Osteocyte (in vitro differentiated cells): ENCODE results near the gene PDE4D. TPM values are rescaled to one million over a fixed set of nuclear protein-coding genes. Genes with fewer than 3 reads are reported as not detected.

Experiments used
- DNase-seq: peaks from one replicate; pipeline ENCODE4 v3.0.0; 2021; ENCODE audit warnings: mixed read lengths; ENCODE audit not compliant: unreplicated experiment; ENCODE audit errors: extremely low spot score
- H3K27ac Mint-ChIP-seq: one replicate; pipeline ENCODE4 v1.8.0; 2021; ENCODE audit warnings: mild to moderate bottlenecking, mixed read lengths; ENCODE audit not compliant: unreplicated experiment
- H3K27me3 Mint-ChIP-seq: one replicate; pipeline ENCODE4 v1.8.0; 2021; ENCODE audit warnings: mixed read lengths; ENCODE audit not compliant: unreplicated experiment
- H3K36me3 Mint-ChIP-seq: one replicate; pipeline ENCODE4 v1.8.0; 2021; ENCODE audit warnings: mixed read lengths; ENCODE audit not compliant: unreplicated experiment
- H3K4me1 Mint-ChIP-seq: one replicate; pipeline ENCODE4 v1.8.0; 2021; ENCODE audit warnings: mixed read lengths; ENCODE audit not compliant: unreplicated experiment
- H3K4me3 Mint-ChIP-seq: one replicate; pipeline ENCODE4 v1.8.0; 2021; ENCODE audit warnings: mild to moderate bottlenecking, moderate library complexity, mixed read lengths; ENCODE audit not compliant: unreplicated experiment
- H3K9me3 Mint-ChIP-seq: one replicate; pipeline ENCODE4 v1.8.0; 2021; ENCODE audit warnings: mixed read lengths; ENCODE audit not compliant: unreplicated experiment
- total RNA-seq: library from RNA; stranded (reverse); gene quantifications from 2 replicates; pipeline ENCODE4 v1.2.1, GENCODE V29; 2021
- TF ChIP-seq, protein P1 (sequence below): fragments of 200-600 bp; sonication (generic); IDR thresholded peaks from 2 replicates; pipeline ENCODE4 v1.5.0; 2021; ENCODE audit warnings: antibody characterized with exemption, mild to moderate bottlenecking, moderate library complexity

The PDE4D gene
- total RNA-seq, 1 donor from 2014 or later = 24.2 TPM

DNA sequence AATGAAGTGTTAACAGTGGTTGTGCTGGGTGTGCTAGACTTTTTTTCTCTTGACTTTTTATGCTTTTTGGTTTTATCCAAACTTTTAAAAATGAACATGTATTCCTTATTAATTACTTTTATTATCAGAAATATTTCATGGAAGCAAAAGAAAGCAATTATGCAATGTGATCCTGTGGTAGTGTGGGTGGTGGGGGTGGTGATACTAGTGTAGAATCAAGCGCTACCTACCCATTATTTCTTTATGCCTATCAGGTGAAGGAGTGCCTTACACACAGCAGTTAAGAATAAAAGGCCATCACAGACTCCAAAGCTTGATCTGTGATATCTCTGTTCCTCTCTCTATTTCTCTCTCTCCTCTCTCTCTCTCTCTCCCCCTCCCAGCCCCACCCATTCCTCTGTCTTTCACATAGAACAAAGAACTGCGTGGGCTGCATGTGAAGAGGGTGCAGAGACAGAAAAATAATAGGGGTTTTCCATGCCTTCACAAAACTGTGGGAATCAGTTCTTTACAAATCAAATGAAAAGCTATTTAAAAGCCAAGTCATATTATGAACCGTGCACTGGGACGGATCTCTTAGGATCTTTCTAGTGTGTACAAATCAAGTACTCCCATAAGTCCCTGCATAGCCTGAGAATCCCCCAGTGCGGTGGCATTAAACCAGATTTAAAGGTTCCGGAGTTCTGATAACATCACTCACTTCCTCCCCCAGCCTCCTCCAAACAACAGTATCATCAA lies 959.5 kb downstream of the PDE4D start:
- H3K27me3 Mint-ChIP-seq = peaks cover 9% of the 10 kb centered on the region
- H3K27ac Mint-ChIP-seq = no peak overlapping the region
- no peaks in the 10 kb centered on the region for H3K9me3 Mint-ChIP-seq
- H3K4me1 Mint-ChIP-seq = no peaks in the 10 kb centered on the region
- no peak for DNase-seq
- no peak overlapping the region for H3K4me3 Mint-ChIP-seq
- no peaks in the 10 kb centered on the region for H3K36me3 Mint-ChIP-seq
- TF ChIP-seq, protein P1, sequence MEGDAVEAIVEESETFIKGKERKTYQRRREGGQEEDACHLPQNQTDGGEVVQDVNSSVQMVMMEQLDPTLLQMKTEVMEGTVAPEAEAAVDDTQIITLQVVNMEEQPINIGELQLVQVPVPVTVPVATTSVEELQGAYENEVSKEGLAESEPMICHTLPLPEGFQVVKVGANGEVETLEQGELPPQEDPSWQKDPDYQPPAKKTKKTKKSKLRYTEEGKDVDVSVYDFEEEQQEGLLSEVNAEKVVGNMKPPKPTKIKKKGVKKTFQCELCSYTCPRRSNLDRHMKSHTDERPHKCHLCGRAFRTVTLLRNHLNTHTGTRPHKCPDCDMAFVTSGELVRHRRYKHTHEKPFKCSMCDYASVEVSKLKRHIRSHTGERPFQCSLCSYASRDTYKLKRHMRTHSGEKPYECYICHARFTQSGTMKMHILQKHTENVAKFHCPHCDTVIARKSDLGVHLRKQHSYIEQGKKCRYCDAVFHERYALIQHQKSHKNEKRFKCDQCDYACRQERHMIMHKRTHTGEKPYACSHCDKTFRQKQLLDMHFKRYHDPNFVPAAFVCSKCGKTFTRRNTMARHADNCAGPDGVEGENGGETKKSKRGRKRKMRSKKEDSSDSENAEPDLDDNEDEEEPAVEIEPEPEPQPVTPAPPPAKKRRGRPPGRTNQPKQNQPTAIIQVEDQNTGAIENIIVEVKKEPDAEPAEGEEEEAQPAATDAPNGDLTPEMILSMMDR = no peak

DNA sequence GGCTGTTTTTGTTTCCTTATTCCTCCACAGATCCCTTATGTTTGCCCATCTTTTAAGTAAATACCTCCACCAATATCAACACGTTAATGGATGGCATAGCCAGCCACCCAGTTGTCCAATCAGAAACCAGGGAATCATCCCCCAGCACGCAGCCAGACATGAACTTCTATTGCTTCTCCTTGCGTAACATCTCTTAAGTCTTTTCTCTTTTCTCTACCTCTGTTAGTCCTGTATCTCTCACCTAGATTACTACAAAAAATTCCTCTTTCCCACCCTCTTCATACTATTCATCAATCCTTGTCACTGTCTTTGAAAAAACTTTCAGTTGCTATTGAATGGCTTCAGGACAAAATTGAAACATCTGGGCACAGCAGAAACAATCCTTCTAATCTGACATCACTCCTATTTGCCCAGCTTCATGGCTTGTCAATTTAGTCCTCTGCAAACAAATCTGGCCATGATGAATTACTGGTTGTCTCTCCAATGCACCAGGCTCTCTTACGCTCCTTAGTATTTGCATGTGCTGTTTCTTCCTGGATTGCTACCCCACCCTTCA lies 961.4 kb downstream of the PDE4D start:
- Mint-ChIP-seq H3K36me3 (no peaks in the 10 kb centered on the region), H3K4me1 (no peaks in the 10 kb centered on the region), H3K27me3 (peaks cover 9% of the 10 kb centered on the region), H3K9me3 (no peaks in the 10 kb centered on the region), H3K27ac (no peak overlapping the region), H3K4me3 (no peak overlapping the region)
- TF ChIP-seq, protein P1 = no peak
- no peak for DNase-seq

- Mint-ChIP-seq H3K27me3 (peaks cover 9% of the 10 kb centered on the region), H3K9me3 (no peaks in the 10 kb centered on the region)
These were observed 963.0 kb downstream of the PDE4D start for GRCh38 chr5:58930520-58930919.

DNA sequence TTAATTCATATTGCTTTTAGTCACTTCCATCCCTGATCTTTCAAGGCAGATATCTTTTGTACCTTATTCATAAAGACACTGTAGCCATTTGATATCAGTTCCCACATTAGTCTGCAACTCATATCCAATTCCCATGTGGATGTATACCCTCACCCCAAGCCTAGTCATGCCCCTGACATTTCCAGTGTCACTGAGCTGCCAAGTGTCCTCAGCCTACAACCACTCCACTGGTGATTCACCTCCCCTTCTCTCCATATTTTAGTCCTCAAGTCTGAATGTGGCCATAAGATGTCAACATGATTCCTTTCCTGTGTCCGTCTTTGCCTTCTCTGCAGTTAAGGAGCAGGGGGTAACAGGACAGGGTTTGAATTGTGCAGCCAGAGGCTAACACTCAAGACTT lies 963.8 kb downstream of the PDE4D start:
- no peak for DNase-seq
- no peaks in the 10 kb centered on the region for H3K36me3 Mint-ChIP-seq
- TF ChIP-seq, protein P1 = no peak
- H3K4me3 Mint-ChIP-seq = no peak overlapping the region
- H3K9me3 Mint-ChIP-seq = no peaks in the 10 kb centered on the region
- peaks cover 8% of the 10 kb centered on the region for H3K4me1 Mint-ChIP-seq
- H3K27me3 Mint-ChIP-seq = peaks cover 9% of the 10 kb centered on the region
- H3K27ac Mint-ChIP-seq = no peak overlapping the region

More at GRCh38 chr5:58930520-58930919, 963.0 kb downstream of the PDE4D start:
- TF ChIP-seq, protein P1 = no peak
- Mint-ChIP-seq H3K4me3 (no peak overlapping the region), H3K36me3 (no peaks in the 10 kb centered on the region), H3K27ac (no peak overlapping the region), H3K4me1 (peaks cover 8% of the 10 kb centered on the region)
- no peak for DNase-seq

GRCh38 chr5:58927938-58928337 lies 965.6 kb downstream of the PDE4D start:
- DNase-seq = no peak
- Mint-ChIP-seq H3K36me3 (no peaks in the 10 kb centered on the region), H3K9me3 (no peaks in the 10 kb centered on the region), H3K27me3 (peaks cover 9% of the 10 kb centered on the region), H3K4me3 (no peak overlapping the region), H3K4me1 (peaks cover 8% of the 10 kb centered on the region), H3K27ac (no peak overlapping the region)
- TF ChIP-seq, protein P1 = no peak
